ENCODE results near the gene NUB1.

The NUB1 gene

GRCh38 chr7:151373599-151373998, 32.0 kb downstream of the NUB1 start:
- no peak for TF ChIP-seq GATA3 (IDR thresholded peaks at IDR 0.05; ENCODE audit: low read depth, low read length)
- peak; percentile 76 for TF ChIP-seq GATA2 (IDR thresholded peaks at IDR 0.05; ENCODE audit: low read depth, low read length)

- no peak for TF ChIP-seq GATA2 (IDR thresholded peaks at IDR 0.05; ENCODE audit: low read depth, low read length)
- no peak for TF ChIP-seq GATA3 (IDR thresholded peaks at IDR 0.05; ENCODE audit: low read depth, low read length)
Measured at GRCh38 chr7:151374139-151374538, 32.5 kb downstream of the NUB1 start.

- TF ChIP-seq GATA3 (IDR thresholded peaks at IDR 0.05; ENCODE audit: low read depth, low read length) (no peak), GATA2 (IDR thresholded peaks at IDR 0.05; ENCODE audit: low read depth, low read length) (no peak)
Measured at GRCh38 chr7:151374726-151375125, 33.1 kb downstream of the NUB1 start.

GRCh38 chr7:151375530-151376217, 34.1 kb downstream of the NUB1 start:
- TF ChIP-seq GATA2 (IDR thresholded peaks at IDR 0.05; ENCODE audit: low read depth, low read length) (no peak), GATA3 (IDR thresholded peaks at IDR 0.05; ENCODE audit: low read depth, low read length) (no peak)

GRCh38 chr7:151376218-151376902, 34.7 kb downstream of the NUB1 start:
- TF ChIP-seq GATA2 (IDR thresholded peaks at IDR 0.05; ENCODE audit: low read depth, low read length) (no peak), GATA3 (IDR thresholded peaks at IDR 0.05; ENCODE audit: low read depth, low read length) (no peak)

GRCh38 chr7:151377406-151377805, 35.8 kb downstream of the NUB1 start:
- TF ChIP-seq GATA2 (IDR thresholded peaks at IDR 0.05; ENCODE audit: low read depth, low read length) (no peak), GATA3 (IDR thresholded peaks at IDR 0.05; ENCODE audit: low read depth, low read length) (no peak)

GRCh38 chr7:151378011-151378410, 36.4 kb downstream of the NUB1 start:
- TF ChIP-seq GATA3 (IDR thresholded peaks at IDR 0.05; ENCODE audit: low read depth, low read length): no peak

- TF ChIP-seq GATA3 (IDR thresholded peaks at IDR 0.05; ENCODE audit: low read depth, low read length) (no peak), GATA2 (IDR thresholded peaks at IDR 0.05; ENCODE audit: low read depth, low read length) (no peak)
Measured at GRCh38 chr7:151378496-151379192, 37.0 kb downstream of the NUB1 start.

GRCh38 chr7:151379193-151379520, 37.5 kb downstream of the NUB1 start:
- TF ChIP-seq GATA3 (IDR thresholded peaks at IDR 0.05; ENCODE audit: low read depth, low read length): no peak
- TF ChIP-seq GATA2 (IDR thresholded peaks at IDR 0.05; ENCODE audit: low read depth, low read length): no peak

GRCh38 chr7:151379534-151380198, 38.1 kb downstream of the NUB1 start:
- TF ChIP-seq GATA2 (IDR thresholded peaks at IDR 0.05; ENCODE audit: low read depth, low read length) (no peak), GATA3 (IDR thresholded peaks at IDR 0.05; ENCODE audit: low read depth, low read length) (no peak)

- TF ChIP-seq GATA2 (IDR thresholded peaks at IDR 0.05; ENCODE audit: low read depth, low read length): no peak
- no peak for TF ChIP-seq GATA3 (IDR thresholded peaks at IDR 0.05; ENCODE audit: low read depth, low read length)
Measured at GRCh38 chr7:151380199-151381097, 38.8 kb downstream of the NUB1 start.

GRCh38 chr7:151381098-151381347, 39.4 kb downstream of the NUB1 start:
- TF ChIP-seq GATA3 (IDR thresholded peaks at IDR 0.05; ENCODE audit: low read depth, low read length) (no peak), GATA2 (IDR thresholded peaks at IDR 0.05; ENCODE audit: low read depth, low read length) (no peak)

GRCh38 chr7:151381348-151382078, 39.9 kb downstream of the NUB1 start:
- TF ChIP-seq GATA2 (IDR thresholded peaks at IDR 0.05; ENCODE audit: low read depth, low read length) (no peak), GATA3 (IDR thresholded peaks at IDR 0.05; ENCODE audit: low read depth, low read length) (no peak)
